Inferior parietal cortex (tissue), 1 donor: Measurements from ENCODE around the gene SERGEF.
A peak's percentile ranks its signal among the peaks of the same experiment; 100 is the strongest.
"Not testable (repeated sequence)": the region's sequence is repeated elsewhere in the genome, so short reads cannot be mapped to it uniquely, and the experiment has no call there.

Experiments
- DNase-seq: peaks from one replicate; pipeline ENCODE4 v3.0.0-alpha.2; 2016; ENCODE audit errors: extremely low spot score

SERGEF gene

GRCh38 chr11:18000760-18001159, 12.1 kb downstream of the SERGEF start:
- no peak for DNase-seq

- not testable (repeated sequence) for DNase-seq
Measured at GRCh38 chr11:18000128-18000527, 12.7 kb downstream of the SERGEF start.

GRCh38 chr11:17992916-17993315, 19.9 kb downstream of the SERGEF start:
- DNase-seq: peak; percentile 45

GRCh38 chr11:17991783-17992433, 20.9 kb downstream of the SERGEF start:
- peak; percentile 73 for DNase-seq

- DNase-seq: no peak
Measured at GRCh38 chr11:17989306-17989705, 23.5 kb downstream of the SERGEF start.

- DNase-seq: no peak
Measured at GRCh38 chr11:17988465-17988864, 24.4 kb downstream of the SERGEF start.

GRCh38 chr11:17987826-17988225, 25.0 kb downstream of the SERGEF start:
- DNase-seq: no peak

GRCh38 chr11:17986711-17987220, 26.1 kb downstream of the SERGEF start:
- DNase-seq: no peak

- DNase-seq: no peak
Measured at GRCh38 chr11:17986007-17986710, 26.7 kb downstream of the SERGEF start.

- DNase-seq: peak; percentile 47
Measured at GRCh38 chr11:17985517-17985916, 27.3 kb downstream of the SERGEF start.

GRCh38 chr11:17983569-17983968, 29.3 kb downstream of the SERGEF start:
- no peak for DNase-seq

- peak; percentile 62 for DNase-seq
Measured at GRCh38 chr11:17979770-17980371, 33.0 kb downstream of the SERGEF start.

GRCh38 chr11:17978553-17979287, 34.1 kb downstream of the SERGEF start:
- DNase-seq: peak; percentile 66

GRCh38 chr11:17976651-17977050, 36.2 kb downstream of the SERGEF start:
- no peak for DNase-seq

- peak; percentile 44 for DNase-seq
Measured at GRCh38 chr11:17974246-17974645, 38.6 kb downstream of the SERGEF start.

- peak; percentile 61 for DNase-seq
Measured at GRCh38 chr11:17972987-17973386, 39.9 kb downstream of the SERGEF start.

- DNase-seq: no peak
Measured at GRCh38 chr11:17968206-17968605, 44.6 kb downstream of the SERGEF start.

GRCh38 chr11:17967661-17968060, 45.2 kb downstream of the SERGEF start:
- DNase-seq: no peak

- DNase-seq: peak; percentile 39
Measured at GRCh38 chr11:17960091-17960490, 52.8 kb downstream of the SERGEF start.

GRCh38 chr11:17958446-17958845, 54.4 kb downstream of the SERGEF start:
- DNase-seq: no peak

- DNase-seq: peak; percentile 45
Measured at GRCh38 chr11:17954395-17955252, 58.2 kb downstream of the SERGEF start.
